Nephron progenitor cell (in vitro differentiated cells): ENCODE data around the gene FBXO38.

Experiments used
- DNase-seq: peaks from one replicate; pipeline ENCODE4 v3.0.0; 2021
- H3K27ac Mint-ChIP-seq: 2 replicates; pipeline ENCODE4 v1.8.0; 2021; ENCODE audit warnings: mild to moderate bottlenecking, moderate library complexity, mixed read lengths
- H3K27me3 Mint-ChIP-seq: 2 replicates; pipeline ENCODE4 v1.8.0; 2021; ENCODE audit warnings: mild to moderate bottlenecking, low read depth, mixed read lengths; ENCODE audit not compliant: poor library complexity
- H3K36me3 Mint-ChIP-seq: 2 replicates; pipeline ENCODE4 v1.8.0; 2021; ENCODE audit warnings: low read depth, mixed read lengths
- H3K4me1 Mint-ChIP-seq: 2 replicates; pipeline ENCODE4 v1.8.0; 2021; ENCODE audit warnings: mixed read lengths
- H3K4me3 Mint-ChIP-seq: 2 replicates; pipeline ENCODE4 v1.8.0; 2021; ENCODE audit warnings: mild to moderate bottlenecking, moderate library complexity, mixed read lengths
- H3K9me3 Mint-ChIP-seq: 2 replicates; pipeline ENCODE4 v1.8.0; 2021; ENCODE audit warnings: mild to moderate bottlenecking, moderate library complexity, mixed read lengths
- TF ChIP-seq, protein P1 (sequence below): fragments of 200-600 bp; sonication (generic); IDR thresholded peaks from 2 replicates; pipeline ENCODE4 v1.5.0; 2021; ENCODE audit warnings: antibody characterized with exemption

FBXO38 gene

DNA sequence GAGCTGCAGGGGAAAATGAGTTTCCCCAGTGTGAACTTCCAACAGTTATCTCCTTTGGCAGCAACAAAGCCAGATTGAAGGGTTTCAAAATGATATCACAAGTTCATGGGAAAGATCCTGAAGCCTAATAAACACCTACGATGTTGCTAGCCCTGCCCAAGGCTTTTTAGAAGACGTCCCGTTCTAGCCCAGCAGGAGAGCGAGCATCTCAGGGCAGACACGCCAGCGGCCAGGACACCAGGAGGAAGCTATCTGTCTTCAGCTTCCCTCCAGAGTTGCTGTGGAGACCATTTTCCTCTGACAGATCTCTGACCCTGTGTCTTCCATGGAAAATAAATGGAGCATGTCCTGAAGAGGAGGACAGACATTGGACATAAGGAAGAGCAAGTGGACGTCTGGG lies 98.4 kb downstream of the FBXO38 start:
- Mint-ChIP-seq H3K27me3 (peaks cover 26% of the 10 kb centered on the region), H3K4me1 (peaks cover 6% of the 10 kb centered on the region), H3K36me3 (no peaks in the 10 kb centered on the region), H3K27ac (no peak overlapping the region), H3K9me3 (no peaks in the 10 kb centered on the region), H3K4me3 (no peak overlapping the region)
- TF ChIP-seq, protein P1, sequence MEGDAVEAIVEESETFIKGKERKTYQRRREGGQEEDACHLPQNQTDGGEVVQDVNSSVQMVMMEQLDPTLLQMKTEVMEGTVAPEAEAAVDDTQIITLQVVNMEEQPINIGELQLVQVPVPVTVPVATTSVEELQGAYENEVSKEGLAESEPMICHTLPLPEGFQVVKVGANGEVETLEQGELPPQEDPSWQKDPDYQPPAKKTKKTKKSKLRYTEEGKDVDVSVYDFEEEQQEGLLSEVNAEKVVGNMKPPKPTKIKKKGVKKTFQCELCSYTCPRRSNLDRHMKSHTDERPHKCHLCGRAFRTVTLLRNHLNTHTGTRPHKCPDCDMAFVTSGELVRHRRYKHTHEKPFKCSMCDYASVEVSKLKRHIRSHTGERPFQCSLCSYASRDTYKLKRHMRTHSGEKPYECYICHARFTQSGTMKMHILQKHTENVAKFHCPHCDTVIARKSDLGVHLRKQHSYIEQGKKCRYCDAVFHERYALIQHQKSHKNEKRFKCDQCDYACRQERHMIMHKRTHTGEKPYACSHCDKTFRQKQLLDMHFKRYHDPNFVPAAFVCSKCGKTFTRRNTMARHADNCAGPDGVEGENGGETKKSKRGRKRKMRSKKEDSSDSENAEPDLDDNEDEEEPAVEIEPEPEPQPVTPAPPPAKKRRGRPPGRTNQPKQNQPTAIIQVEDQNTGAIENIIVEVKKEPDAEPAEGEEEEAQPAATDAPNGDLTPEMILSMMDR = no peak
- no peak for DNase-seq

DNA sequence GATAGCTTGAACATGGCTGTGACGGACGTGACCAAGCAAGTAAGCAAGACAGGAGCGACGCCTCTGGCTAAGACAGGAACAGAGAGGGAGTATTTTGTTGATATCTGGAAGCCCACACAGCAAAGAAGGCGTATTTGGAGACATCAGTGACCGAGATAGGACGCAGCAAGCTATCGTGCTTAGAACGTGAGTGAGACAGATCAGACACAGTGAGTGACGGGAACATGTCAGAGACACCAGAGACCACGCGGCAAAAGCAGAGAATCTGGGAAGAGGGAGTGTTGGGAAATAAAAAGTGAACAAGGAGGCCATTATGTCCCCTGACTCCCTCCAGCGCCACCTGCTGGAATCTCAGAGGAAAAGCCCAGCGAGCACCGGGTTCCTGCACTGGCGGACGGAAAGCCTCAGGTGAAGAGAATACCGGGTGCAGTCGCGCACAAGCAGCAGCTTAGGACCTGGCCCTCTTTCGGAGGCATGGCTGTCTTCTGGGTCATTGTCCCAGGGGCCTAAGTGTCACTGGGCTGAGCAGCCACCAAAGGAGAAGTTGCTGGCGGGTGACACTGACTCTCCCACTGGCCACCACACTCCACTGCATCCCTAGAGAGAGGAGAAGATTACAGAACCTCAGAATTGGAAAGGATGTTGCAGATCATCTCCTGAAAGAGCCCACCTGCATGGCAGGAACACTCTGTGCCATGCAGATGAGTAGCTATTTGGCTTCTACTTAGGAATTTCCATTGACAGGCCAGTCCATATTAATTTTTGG lies 99.1 kb downstream of the FBXO38 start:
- TF ChIP-seq, protein P1 = peak; percentile 55
- peak; percentile 63 for DNase-seq
- no peak overlapping the region for H3K4me3 Mint-ChIP-seq
- no peaks in the 10 kb centered on the region for H3K36me3 Mint-ChIP-seq
- no peaks in the 10 kb centered on the region for H3K9me3 Mint-ChIP-seq
- peaks cover 6% of the 10 kb centered on the region for H3K4me1 Mint-ChIP-seq
- no peak overlapping the region for H3K27ac Mint-ChIP-seq
- H3K27me3 Mint-ChIP-seq = peaks cover 32% of the 10 kb centered on the region

DNA sequence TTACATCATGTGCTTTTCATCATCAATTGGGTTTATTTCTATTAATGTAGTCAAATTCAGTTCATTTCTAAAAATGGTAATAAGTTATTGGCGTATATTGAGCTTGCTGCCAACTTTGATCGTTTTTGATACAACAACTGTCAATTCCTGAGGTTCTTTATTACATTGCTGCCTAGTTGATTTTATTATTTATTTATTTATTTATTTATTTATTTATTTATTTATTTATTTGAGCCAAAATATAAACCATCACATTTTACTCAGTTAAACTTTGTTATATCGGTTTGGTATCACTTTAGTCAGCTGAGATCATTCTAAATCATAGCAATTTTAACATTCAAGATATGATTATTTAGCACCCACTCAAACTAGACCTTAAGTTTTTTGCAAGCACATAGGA lies 100.0 kb downstream of the FBXO38 start:
- H3K27me3 Mint-ChIP-seq = peaks cover 27% of the 10 kb centered on the region
- no peak for DNase-seq
- TF ChIP-seq, protein P1 = no peak
- H3K4me1 Mint-ChIP-seq = peaks cover 6% of the 10 kb centered on the region
- H3K36me3 Mint-ChIP-seq = no peaks in the 10 kb centered on the region
- H3K9me3 Mint-ChIP-seq = no peaks in the 10 kb centered on the region
- H3K4me3 Mint-ChIP-seq = no peak overlapping the region
- no peak overlapping the region for H3K27ac Mint-ChIP-seq

DNA sequence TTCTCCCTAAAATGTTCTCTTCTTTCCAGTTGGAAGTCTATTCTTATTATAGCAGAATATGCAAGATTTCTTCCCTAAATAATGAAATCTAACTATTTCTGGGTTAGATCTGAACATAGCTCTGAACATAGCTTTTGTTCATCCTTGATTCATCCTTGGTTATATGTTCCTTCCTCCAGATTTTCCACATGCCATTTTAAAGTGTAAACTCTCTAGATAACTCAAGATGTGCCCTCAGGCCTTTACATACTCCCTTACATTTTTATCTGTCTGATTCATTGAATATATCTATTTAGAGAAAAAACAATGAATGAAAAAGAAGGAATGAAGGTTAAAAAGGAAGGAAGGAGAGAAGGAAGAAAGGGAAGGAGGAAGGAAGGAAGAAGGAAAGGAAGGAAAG lies 100.9 kb downstream of the FBXO38 start:
- Mint-ChIP-seq H3K4me1 (peaks cover 6% of the 10 kb centered on the region), H3K27ac (no peak overlapping the region), H3K4me3 (no peak overlapping the region), H3K9me3 (no peaks in the 10 kb centered on the region), H3K27me3 (peaks cover 27% of the 10 kb centered on the region), H3K36me3 (no peaks in the 10 kb centered on the region)
- TF ChIP-seq, protein P1 = no peak
- DNase-seq = no peak

DNA sequence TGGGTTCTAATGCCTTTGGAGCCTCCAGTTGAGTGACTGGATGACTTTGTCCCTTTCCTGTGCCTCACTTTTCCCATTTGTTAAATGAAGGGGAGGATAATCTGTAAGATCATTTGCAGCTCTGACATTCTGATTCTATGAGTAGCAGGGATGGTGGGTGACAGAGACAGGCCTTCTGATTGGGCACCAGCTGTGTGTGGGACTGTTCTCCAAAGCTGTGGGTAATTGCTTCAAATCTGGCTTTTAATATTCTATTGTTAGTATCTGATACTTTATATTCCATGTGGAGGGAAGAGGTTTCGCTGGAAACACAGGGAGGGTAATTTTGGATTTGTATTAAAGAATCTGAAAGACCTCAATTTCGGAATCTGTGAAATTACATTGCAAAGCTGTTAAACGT lies 102.7 kb downstream of the FBXO38 start:
- no peak overlapping the region for H3K4me3 Mint-ChIP-seq
- DNase-seq = no peak
- no peak overlapping the region for H3K27ac Mint-ChIP-seq
- peaks cover 33% of the 10 kb centered on the region for H3K27me3 Mint-ChIP-seq
- TF ChIP-seq, protein P1 = no peak
- no peaks in the 10 kb centered on the region for H3K36me3 Mint-ChIP-seq
- H3K4me1 Mint-ChIP-seq = peaks cover 6% of the 10 kb centered on the region
- no peaks in the 10 kb centered on the region for H3K9me3 Mint-ChIP-seq

DNA sequence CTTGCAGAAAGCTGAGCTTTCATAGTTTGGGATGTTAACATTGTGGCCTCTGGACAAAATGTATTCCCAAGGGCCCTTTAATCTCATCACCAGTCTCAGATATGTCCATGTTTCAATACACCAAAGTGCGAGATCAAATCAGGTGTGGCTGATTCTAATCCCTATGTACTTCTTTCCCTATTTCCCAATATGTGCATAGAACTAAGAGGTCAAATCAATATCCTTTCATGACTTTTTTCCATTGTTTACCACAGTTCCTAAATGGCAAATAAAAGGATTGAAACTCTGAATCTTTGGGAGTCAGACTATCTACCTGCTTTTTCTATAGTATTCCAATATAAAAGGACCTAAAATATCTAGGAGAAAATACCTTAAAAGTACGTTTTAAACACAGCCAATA lies 105.0 kb downstream of the FBXO38 start:
- Mint-ChIP-seq H3K27me3 (peaks cover 27% of the 10 kb centered on the region), H3K9me3 (no peaks in the 10 kb centered on the region), H3K36me3 (no peaks in the 10 kb centered on the region), H3K4me3 (no peak overlapping the region), H3K4me1 (no peaks in the 10 kb centered on the region), H3K27ac (no peak overlapping the region)
- DNase-seq = no peak
- TF ChIP-seq, protein P1 = no peak
